GM12801 (cell line): ENCODE data around the gene CCDC190.

Source experiments
- CTCF ChIP-seq: IDR thresholded peaks from one replicate; pipeline ENCODE4 v1.5.1; 2011; ENCODE audit warnings: control low read depth; ENCODE audit not compliant: insufficient read length; ENCODE audit errors: extremely low read depth

CCDC190 gene

GRCh38 chr1:162889989-162890388, 29.0 kb upstream of the CCDC190 start:
- TF ChIP-seq CTCF = no peak

- no peak for TF ChIP-seq CTCF
Measured at GRCh38 chr1:162886705-162887104, 25.7 kb upstream of the CCDC190 start.

GRCh38 chr1:162885265-162885664, 24.3 kb upstream of the CCDC190 start:
- TF ChIP-seq CTCF = no peak

GRCh38 chr1:162884831-162885230, 23.9 kb upstream of the CCDC190 start:
- TF ChIP-seq CTCF = no peak

- TF ChIP-seq CTCF = no peak
Measured at GRCh38 chr1:162882248-162882674, 21.3 kb upstream of the CCDC190 start.

- no peak for TF ChIP-seq CTCF
Measured at GRCh38 chr1:162881590-162881989, 20.6 kb upstream of the CCDC190 start.

- TF ChIP-seq CTCF = no peak
Measured at GRCh38 chr1:162878000-162878596, 17.1 kb upstream of the CCDC190 start.

GRCh38 chr1:162877412-162877811, 16.4 kb upstream of the CCDC190 start:
- no peak for TF ChIP-seq CTCF
